ENCODE data around the gene NLRP6. TPM values are rescaled to one million over a fixed set of nuclear protein-coding genes. Genes with fewer than 3 reads are reported as not detected.
"Not testable (repeated sequence)": the region's sequence is repeated elsewhere in the genome, so short reads cannot be mapped to it uniquely, and the experiment has no call there.

The NLRP6 gene
- polyA plus RNA-seq, 2 donors = 0.05 to 0.06 TPM

DNA sequence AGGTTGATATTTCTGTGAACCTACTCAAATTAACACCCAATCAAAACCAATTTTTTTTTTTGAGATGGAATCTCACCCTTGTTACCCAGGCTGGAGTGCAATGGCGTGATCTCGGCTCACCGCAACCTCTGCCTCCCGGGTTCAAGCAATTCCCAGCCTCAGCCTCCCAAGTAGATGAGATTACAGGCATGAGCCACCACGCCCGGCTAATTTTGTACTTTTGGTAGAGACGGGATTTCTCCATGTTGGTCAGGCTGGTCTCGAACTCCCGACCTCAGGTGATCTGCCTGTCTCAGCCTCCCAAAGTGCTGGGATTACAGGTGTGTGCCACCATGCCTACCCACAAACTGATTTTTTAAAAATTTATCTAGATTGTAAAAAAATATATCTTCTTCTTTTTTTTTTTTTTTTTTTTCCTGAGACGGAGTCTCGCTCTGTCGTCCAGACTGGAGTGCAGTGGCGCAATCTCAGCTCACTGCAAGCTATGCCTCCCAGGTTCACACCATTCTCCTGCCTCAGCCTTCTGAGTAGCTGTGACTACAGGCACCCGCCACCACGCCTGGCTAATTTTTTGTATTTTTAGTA is 50.4 kb downstream of the NLRP6 start:
- 91 to 93% methylated on average over 15 of the region's 15 CpGs for WGBS, 2 donors
- not testable (repeated sequence) for H3K4me1 ChIP-seq (ENCODE audit: control insufficient read depth in 2 of 2, insufficient read depth in 2 of 2, low read length in 1 of 2); H3K27ac ChIP-seq (ENCODE audit: low read depth in 2 of 2, low read length in 1 of 2); H3K4me3 ChIP-seq (ENCODE audit: low read depth in 1 of 2, low read length in 2 of 2); H3K9me3 ChIP-seq (ENCODE audit: control insufficient read depth in 2 of 2, insufficient read depth in 1 of 2, low read depth in 1 of 2, low read length in 1 of 2); H3K27me3 ChIP-seq (ENCODE audit: control insufficient read depth in 1 of 2, insufficient read depth in 2 of 2, low read length in 2 of 2); H3K36me3 ChIP-seq (ENCODE audit: control insufficient read depth in 2 of 2, insufficient read depth in 2 of 2, low read length in 1 of 2)

DNA sequence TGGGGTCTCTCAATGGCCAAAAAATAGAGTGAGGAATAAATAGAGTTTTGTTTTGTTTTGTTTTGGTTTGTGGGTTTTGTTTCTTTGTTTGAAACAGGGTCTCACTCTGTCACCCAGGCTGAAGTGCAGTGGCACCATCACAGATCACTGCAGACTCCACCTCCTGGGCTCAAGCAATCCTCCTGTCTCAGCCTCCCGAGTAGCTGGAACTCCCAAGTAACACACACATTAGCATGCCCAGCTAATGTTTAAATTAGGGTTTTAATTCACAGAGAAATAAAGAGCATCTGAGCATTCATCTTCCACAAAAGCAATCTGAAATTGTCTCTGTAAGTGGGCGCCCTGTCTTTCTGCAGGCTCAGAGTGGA is 51.7 kb downstream of the NLRP6 start:
- 96 to 98% methylated on average over 2 of the region's 2 CpGs for WGBS, 2 donors
- no peak overlapping the region for H3K27ac ChIP-seq (ENCODE audit: low read depth in 2 of 2, low read length in 1 of 2)
- no peak overlapping the region for H3K4me3 ChIP-seq (ENCODE audit: low read depth in 1 of 2, low read length in 2 of 2)
- H3K4me1 ChIP-seq (ENCODE audit: control insufficient read depth in 2 of 2, insufficient read depth in 2 of 2, low read length in 1 of 2) = peaks cover 6 to 7% of the 10 kb centered on the region in 2 donors
- no peaks in the 10 kb centered on the region for H3K36me3 ChIP-seq (ENCODE audit: control insufficient read depth in 2 of 2, insufficient read depth in 2 of 2, low read length in 1 of 2)
- no peaks in the 10 kb centered on the region for H3K27me3 ChIP-seq (ENCODE audit: control insufficient read depth in 1 of 2, insufficient read depth in 2 of 2, low read length in 2 of 2)
- peaks cover 1 to 3% of the 10 kb centered on the region in 2 donors for H3K9me3 ChIP-seq (ENCODE audit: control insufficient read depth in 2 of 2, insufficient read depth in 1 of 2, low read depth in 1 of 2, low read length in 1 of 2)

DNA sequence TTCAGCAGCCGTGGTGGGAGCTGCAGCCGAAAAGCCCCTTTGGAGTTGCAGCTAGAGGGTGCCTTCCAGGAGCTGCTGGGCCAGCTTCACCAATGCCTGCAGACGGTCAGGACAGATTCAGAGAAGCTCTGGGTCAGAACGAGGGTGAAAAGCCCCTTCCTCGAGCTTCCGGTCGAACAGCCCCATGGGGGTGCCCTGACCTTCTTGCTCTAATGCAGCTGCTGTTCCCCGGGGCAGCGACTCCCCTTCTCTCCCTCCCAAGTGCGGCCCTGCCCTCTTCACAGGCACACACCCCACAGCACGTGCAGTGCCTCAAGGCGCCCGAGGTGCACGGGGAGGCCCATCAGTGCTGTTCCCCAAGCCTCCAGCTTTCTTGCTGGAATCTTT is 52.1 kb downstream of the NLRP6 start:
- WGBS, 2 donors = 65 to 77% methylated on average over 14 of the region's 14 CpGs
- peaks cover 1 to 3% of the 10 kb centered on the region in 2 donors for H3K9me3 ChIP-seq (ENCODE audit: control insufficient read depth in 2 of 2, insufficient read depth in 1 of 2, low read depth in 1 of 2, low read length in 1 of 2)
- no peaks in the 10 kb centered on the region for H3K36me3 ChIP-seq (ENCODE audit: control insufficient read depth in 2 of 2, insufficient read depth in 2 of 2, low read length in 1 of 2)
- peaks cover 6 to 7% of the 10 kb centered on the region in 2 donors for H3K4me1 ChIP-seq (ENCODE audit: control insufficient read depth in 2 of 2, insufficient read depth in 2 of 2, low read length in 1 of 2)
- no peaks in the 10 kb centered on the region for H3K27me3 ChIP-seq (ENCODE audit: control insufficient read depth in 1 of 2, insufficient read depth in 2 of 2, low read length in 2 of 2)
- H3K27ac ChIP-seq (ENCODE audit: low read depth in 2 of 2, low read length in 1 of 2) = no peak overlapping the region
- no peak overlapping the region for H3K4me3 ChIP-seq (ENCODE audit: low read depth in 1 of 2, low read length in 2 of 2)

DNA sequence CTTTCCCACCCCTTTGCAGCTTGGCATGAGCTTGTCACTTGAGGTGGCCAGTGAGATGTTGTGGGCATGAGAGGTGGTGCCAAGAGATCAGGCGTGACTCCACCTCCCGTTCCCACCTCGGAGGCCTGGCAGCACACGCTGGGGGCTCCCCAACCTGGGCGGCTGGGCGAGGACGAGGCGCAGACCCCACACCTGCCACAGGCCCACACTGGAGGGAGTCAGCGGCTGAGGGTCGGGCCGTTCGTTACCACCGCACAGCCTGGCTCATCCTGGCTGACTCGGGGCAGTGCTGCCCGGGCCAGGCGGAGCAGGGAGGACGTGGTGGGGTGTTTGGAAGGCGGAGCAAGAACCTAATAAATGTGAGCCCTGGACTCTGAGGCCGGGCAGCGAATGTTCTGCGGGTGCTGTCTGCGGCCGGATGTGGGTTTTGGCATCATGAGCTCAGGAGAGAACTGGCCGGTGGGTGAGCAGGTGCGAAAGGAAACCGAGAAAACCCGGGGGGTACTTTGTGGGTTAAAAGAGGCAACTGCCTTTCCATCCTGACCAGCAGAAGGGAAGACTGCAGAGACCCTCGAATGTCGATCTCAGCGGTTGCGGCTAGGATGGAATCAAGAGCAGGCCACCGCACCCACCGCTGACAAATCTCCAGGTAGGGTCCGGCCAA is 52.6 kb downstream of the NLRP6 start:
- peaks cover 1 to 3% of the 10 kb centered on the region in 2 donors for H3K9me3 ChIP-seq (ENCODE audit: control insufficient read depth in 2 of 2, insufficient read depth in 1 of 2, low read depth in 1 of 2, low read length in 1 of 2)
- WGBS, 2 donors = 79 to 80% methylated on average over 34 of the region's 34 CpGs

DNA sequence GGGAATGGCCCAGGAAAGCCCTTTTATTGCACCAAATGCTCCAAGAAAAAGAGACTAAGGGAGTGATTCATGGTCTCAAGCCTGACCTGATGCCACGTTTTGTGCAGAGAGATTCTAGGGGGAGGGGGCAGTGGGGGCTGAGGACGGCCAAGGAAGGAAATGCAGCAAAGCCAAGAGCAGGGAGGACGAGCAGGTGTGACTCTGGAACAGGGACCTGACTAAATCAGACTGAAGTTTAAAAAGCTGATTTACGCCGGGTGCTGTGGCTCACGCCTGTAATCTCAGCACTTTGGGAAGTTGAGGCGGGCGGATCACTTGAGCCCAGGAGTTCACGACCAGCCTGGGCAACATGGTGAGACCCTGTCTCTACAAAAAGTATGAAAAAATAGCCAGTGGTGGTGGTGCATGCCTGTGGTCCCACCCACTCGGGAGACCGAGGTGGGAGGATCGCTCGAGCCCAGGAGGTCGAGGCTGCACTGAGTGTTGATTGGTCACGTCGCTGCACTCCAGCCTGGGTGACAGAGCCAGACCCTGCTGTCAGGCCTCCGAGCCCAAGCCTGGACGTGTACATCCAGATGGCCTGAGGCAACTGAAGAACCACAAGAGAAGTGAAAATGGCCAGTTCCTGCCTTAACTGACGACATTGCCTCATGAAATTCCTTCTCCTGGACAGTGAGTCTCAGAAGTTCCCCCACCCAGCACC is 53.3 kb downstream of the NLRP6 start:
- Histone ChIP-seq H3K27me3 (ENCODE audit: control insufficient read depth in 1 of 2, insufficient read depth in 2 of 2, low read length in 2 of 2) (no peaks in the 10 kb centered on the region), H3K4me3 (ENCODE audit: low read depth in 1 of 2, low read length in 2 of 2) (no peak overlapping the region)

More for the DNA sequence above, 52.6 kb downstream of the NLRP6 start:
- Histone ChIP-seq H3K4me3 (ENCODE audit: low read depth in 1 of 2, low read length in 2 of 2) (no peak overlapping the region), H3K27me3 (ENCODE audit: control insufficient read depth in 1 of 2, insufficient read depth in 2 of 2, low read length in 2 of 2) (no peaks in the 10 kb centered on the region), H3K36me3 (ENCODE audit: control insufficient read depth in 2 of 2, insufficient read depth in 2 of 2, low read length in 1 of 2) (no peaks in the 10 kb centered on the region), H3K4me1 (ENCODE audit: control insufficient read depth in 2 of 2, insufficient read depth in 2 of 2, low read length in 1 of 2) (peaks cover 6 to 7% of the 10 kb centered on the region in 2 donors), H3K27ac (ENCODE audit: low read depth in 2 of 2, low read length in 1 of 2) (no peak overlapping the region)

DNA sequence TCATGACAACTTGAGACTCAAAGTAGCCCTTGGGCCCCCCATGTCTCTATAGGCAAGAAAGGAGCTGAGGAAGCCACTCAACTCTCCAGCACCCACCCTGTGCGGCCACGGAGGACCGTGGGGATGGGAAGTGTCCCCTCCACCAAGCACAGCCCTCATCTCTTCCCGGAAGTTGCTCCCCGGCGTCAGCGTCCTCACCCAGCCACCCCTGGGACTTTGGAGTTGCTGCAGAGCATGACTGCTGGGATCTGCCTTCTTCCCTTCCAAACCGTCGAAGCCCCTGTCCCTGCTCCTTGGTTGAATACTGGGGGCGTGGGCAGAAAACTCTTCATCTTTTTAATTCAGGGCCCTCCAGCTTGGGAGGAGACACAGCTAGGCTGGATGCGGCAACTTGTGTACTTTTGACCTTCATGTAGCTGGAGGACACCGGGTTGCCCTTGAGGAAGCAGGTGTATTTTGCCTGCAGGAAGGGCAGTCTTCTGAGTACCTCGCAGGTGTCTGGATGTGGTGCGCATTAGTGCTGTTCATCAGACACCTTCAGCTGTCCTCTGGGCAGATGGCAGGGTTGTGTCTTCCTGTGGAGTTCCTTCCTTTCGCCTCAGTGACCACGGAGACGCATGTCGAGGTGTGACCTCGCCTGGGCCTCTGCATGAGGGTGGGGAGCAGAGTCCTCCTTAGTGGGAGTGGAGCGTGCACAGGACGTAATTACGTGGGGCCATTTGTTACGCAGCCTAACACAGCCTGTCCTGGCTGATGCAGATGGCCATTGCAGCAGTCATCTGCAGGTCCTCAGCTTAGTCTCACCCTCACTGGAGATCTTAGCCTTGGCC is 54.7 kb downstream of the NLRP6 start:
- Histone ChIP-seq H3K36me3 (ENCODE audit: control insufficient read depth in 2 of 2, insufficient read depth in 2 of 2, low read length in 1 of 2) (no peaks in the 10 kb centered on the region), H3K27me3 (ENCODE audit: control insufficient read depth in 1 of 2, insufficient read depth in 2 of 2, low read length in 2 of 2) (no peaks in the 10 kb centered on the region), H3K4me3 (ENCODE audit: low read depth in 1 of 2, low read length in 2 of 2) (no peak overlapping the region), H3K9me3 (ENCODE audit: control insufficient read depth in 2 of 2, insufficient read depth in 1 of 2, low read depth in 1 of 2, low read length in 1 of 2) (peaks cover 1 to 3% of the 10 kb centered on the region in 2 donors), H3K27ac (ENCODE audit: low read depth in 2 of 2, low read length in 1 of 2) (no peak overlapping the region), H3K4me1 (ENCODE audit: control insufficient read depth in 2 of 2, insufficient read depth in 2 of 2, low read length in 1 of 2) (peaks cover 3 to 6% of the 10 kb centered on the region in 2 donors)
- 90 to 92% methylated on average over 23 of the region's 23 CpGs for WGBS, 2 donors

More for the DNA sequence above, 53.3 kb downstream of the NLRP6 start:
- 84 to 85% methylated on average over 18 to 19 of the region's 19 CpGs for WGBS, 2 donors
- H3K36me3 ChIP-seq (ENCODE audit: control insufficient read depth in 2 of 2, insufficient read depth in 2 of 2, low read length in 1 of 2) = no peaks in the 10 kb centered on the region
- peaks cover 1 to 3% of the 10 kb centered on the region in 2 donors for H3K9me3 ChIP-seq (ENCODE audit: control insufficient read depth in 2 of 2, insufficient read depth in 1 of 2, low read depth in 1 of 2, low read length in 1 of 2)
- no peak overlapping the region for H3K27ac ChIP-seq (ENCODE audit: low read depth in 2 of 2, low read length in 1 of 2)
- H3K4me1 ChIP-seq (ENCODE audit: control insufficient read depth in 2 of 2, insufficient read depth in 2 of 2, low read length in 1 of 2) = peaks cover 6% of the 10 kb centered on the region in 2 donors

DNA sequence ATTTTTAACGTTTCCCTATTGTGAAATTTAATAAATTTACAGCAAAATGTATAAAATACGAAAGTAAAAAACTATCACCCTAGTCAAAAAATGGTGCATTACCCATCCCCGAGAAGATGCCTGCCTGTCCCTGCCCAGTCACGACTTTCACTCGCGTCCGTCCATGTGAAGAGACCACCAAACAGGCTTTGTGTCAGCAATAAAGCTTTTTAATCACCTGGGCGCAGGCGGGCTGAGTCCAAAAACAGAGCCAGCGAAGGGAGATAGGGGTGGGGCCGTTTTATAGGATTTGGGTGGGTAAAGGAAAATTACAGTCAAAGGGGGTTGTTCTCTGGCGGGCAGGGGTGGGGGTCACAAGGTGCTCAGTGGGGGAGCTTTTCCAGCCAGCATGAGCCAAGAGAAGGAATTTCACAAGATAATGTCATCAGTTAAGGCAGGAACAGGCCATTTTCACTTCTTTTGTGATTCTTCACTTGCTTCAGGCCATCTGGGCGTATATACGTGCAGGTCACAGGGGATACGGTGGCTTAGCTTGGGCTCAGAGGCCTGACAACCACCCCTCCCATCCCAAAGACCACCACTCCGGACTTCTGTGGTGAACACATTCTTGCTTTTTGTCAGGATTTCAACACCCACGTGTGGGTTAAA is 55.5 kb downstream of the NLRP6 start:
- not testable (repeated sequence) for H3K27me3 ChIP-seq (ENCODE audit: control insufficient read depth in 1 of 2, insufficient read depth in 2 of 2, low read length in 2 of 2); H3K4me1 ChIP-seq (ENCODE audit: control insufficient read depth in 2 of 2, insufficient read depth in 2 of 2, low read length in 1 of 2); H3K9me3 ChIP-seq (ENCODE audit: control insufficient read depth in 2 of 2, insufficient read depth in 1 of 2, low read depth in 1 of 2, low read length in 1 of 2); H3K36me3 ChIP-seq (ENCODE audit: control insufficient read depth in 2 of 2, insufficient read depth in 2 of 2, low read length in 1 of 2); H3K4me3 ChIP-seq (ENCODE audit: low read depth in 1 of 2, low read length in 2 of 2); H3K27ac ChIP-seq (ENCODE audit: low read depth in 2 of 2, low read length in 1 of 2)
- 87 to 89% methylated on average over 17 of the region's 17 CpGs for WGBS, 2 donors

DNA sequence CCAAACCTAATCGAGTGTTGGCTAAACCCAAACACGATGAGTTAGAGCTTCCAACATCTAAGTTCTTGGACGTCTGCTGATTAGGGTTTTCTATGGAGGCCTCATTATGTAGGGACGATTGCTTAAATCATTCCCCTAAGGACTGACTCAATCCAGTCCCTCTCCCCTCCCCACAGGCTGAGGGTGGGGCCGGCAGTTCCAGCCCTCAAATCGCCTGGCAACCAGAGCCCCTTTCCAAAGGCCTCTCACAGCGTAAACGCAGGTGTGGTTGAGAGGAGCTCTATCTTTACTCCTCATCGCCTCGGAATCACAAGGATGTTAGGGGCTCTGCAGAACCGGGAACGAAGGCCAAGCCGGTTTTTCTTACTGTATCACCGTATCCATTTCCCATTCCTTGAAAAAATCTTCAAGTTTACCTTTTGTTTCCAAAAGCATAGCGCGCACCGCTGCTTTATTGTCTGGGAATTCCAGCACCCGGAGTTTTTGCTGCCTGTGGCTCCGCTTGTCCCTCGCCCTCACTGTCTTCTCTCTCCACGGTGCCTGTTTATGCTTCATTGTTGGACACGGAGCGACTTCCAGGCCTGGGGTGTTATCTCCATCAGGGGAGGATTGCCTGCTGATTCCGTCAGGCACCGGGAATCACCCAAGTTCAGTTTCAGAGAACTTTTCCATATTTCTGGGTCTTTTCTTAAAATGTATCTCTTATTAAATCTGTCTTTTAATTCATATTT is 56.2 kb downstream of the NLRP6 start:
- WGBS, 2 donors = 64 to 73% methylated on average over 25 of the region's 25 CpGs
- no peak overlapping the region for H3K27ac ChIP-seq (ENCODE audit: low read depth in 2 of 2, low read length in 1 of 2)

More for the DNA sequence above, 56.2 kb downstream of the NLRP6 start:
- H3K9me3 ChIP-seq (ENCODE audit: control insufficient read depth in 2 of 2, insufficient read depth in 1 of 2, low read depth in 1 of 2, low read length in 1 of 2) = peaks cover 1 to 3% of the 10 kb centered on the region in 2 donors
- H3K36me3 ChIP-seq (ENCODE audit: control insufficient read depth in 2 of 2, insufficient read depth in 2 of 2, low read length in 1 of 2) = no peaks in the 10 kb centered on the region
- H3K4me1 ChIP-seq (ENCODE audit: control insufficient read depth in 2 of 2, insufficient read depth in 2 of 2, low read length in 1 of 2) = peaks cover 3 to 6% of the 10 kb centered on the region in 2 donors
- H3K27me3 ChIP-seq (ENCODE audit: control insufficient read depth in 1 of 2, insufficient read depth in 2 of 2, low read length in 2 of 2) = no peaks in the 10 kb centered on the region
- no peak overlapping the region for H3K4me3 ChIP-seq (ENCODE audit: low read depth in 1 of 2, low read length in 2 of 2)

Measured in esophagus (tissue), 2 donors.